GM19397 (cell line): ENCODE measurements around the gene HS6ST1.
"Not testable (repeated sequence)": the region's sequence is repeated elsewhere in the genome, so short reads cannot be mapped to it uniquely, and the experiment has no call there.

Source experiments
- ATAC-seq: cut with Tn5 transposase; IDR thresholded peaks from one replicate; pipeline ENCODE4 v1.9.1; 2021; ENCODE audit warnings: mild to moderate bottlenecking, moderate library complexity; ENCODE audit not compliant: unreplicated experiment

HS6ST1 gene

DNA sequence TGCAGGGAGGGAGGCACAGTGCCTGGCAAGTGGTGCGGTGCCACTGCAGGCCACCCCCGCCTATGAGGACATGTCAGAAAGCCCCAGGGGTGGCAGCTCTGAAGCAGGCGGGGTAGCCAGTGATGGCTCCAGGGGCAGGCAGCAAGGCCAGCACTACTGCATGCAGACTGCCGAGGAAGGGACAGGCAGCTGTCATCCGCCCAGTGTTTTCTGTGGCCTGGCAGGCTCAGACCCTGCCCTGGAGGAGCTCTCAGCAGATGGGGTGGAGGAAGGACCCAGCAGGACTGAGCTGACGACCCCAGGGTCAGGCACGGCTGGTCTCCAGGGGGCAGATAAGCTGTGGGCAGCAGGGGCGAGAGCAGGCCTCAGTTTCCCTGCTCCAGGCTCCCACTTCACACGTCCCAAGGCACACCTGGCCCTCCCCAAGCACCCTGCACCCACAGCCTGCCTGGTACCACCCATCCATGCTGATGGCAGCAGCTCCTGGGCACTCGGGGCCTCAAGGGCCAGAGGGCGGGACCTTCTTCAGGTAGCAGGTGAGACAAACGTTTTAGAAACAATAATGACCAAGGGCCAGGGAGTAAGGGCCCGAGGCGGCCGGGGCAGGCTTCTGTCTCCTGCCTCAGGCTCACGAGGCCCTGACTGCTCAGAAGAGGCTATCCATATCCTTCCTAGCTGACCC, 48.5 kb downstream of the HS6ST1 start:
- no peak for ATAC-seq

DNA sequence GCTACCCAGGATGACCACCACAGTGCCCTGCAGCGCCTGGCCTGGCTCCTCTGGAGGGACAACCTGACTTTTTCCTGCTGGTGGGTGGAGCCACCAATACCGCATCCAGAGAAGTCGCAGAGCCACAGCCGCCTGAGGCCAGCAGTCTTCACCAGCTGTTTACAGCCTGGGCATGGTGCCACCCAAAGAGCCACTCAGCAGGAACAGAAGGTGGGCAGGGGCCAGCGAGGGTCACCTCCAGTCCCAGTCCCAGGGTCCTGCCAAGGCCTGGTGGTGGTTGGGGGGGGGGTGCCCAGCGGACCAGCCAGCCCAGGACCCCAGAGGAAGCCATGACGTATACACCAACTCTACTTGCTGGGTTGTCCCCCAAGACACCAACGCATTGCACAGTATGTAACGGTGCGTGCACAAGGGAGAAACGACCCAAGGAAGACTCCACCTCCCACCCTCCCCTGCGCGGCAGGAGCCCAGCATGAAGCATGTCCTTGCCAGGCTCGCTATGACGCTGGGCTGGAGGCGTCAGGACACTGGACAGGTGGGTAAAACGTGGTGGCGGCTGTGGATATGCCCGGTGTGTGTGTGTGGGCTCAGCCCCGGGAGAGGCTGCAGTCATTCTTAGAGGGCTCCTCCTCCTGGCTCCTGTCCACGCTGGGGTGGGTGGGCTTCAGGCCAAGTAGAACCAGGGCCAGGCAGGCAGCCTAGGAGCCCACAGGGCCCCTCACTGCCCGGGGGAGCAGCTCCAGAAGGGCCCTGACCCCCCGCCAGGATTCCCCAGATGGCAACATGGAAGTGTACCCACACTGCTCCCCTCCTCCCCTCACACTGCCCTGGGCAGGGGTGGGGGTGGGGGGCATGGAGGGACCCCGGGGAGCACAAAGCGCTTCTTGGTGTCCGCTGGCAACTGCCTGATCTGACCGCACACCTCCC, 49.3 kb downstream of the HS6ST1 start:
- no peak for ATAC-seq

DNA sequence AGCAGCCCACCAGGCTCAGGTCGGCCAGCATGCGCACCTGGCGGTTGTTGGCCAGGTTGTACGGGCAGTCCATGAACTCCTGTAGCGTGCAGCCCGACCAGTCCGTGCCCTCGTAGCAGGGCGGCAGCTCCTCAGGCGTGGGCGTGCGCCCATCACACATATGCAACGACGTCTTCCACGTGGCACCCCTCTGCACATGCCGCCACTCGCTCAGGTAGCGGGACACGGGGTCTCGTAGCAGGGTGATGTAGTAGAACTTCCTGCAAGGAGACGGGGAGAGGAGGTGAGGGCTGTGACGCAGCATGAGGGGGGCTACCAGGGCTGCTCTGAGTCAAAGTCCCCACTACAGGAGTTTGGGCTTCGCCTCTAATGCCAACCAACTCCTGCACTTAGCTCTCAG, 50.1 kb downstream of the HS6ST1 start:
- not testable (repeated sequence) for ATAC-seq

DNA sequence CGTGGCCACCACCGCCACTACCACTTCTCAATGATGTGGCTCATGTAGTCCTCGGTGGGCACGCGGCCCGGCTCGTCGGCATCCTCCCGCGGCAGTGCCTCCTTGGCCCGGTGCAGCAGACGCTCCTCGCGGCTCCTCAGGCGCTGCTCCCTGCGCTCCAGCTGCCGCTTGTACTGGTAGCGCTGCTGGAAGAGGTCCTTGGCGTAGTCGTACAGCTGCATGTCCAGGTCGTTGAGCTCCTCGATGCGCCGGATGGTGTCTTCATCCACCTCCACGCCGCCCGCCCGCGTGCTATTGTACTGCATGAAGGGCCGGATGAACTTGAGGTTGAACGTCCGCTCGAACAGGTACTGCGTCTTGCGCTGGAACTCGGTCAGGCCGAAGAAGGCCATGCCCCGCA, 50.5 kb downstream of the HS6ST1 start:
- ATAC-seq: not testable (repeated sequence)

DNA sequence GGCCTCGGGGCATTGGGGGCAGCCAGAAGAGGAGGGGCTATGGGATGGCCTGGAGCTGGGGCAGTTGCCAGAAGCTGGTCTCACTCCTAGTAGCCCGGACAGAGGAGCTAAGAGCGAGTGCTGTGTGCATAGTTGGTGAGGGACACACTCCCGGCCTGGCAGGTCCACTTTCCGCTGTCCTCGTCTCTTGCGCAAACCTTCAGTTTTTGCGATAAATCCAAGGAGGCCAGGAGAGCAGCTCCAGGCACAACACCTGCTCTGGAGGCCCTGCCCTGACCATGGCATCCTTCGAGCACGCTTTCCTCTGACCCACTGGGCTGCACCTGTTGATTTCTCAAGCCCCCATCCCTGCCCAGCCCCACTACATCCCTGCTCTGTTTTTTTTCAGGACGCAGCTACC, 51.0 kb downstream of the HS6ST1 start:
- ATAC-seq: not testable (repeated sequence)

DNA sequence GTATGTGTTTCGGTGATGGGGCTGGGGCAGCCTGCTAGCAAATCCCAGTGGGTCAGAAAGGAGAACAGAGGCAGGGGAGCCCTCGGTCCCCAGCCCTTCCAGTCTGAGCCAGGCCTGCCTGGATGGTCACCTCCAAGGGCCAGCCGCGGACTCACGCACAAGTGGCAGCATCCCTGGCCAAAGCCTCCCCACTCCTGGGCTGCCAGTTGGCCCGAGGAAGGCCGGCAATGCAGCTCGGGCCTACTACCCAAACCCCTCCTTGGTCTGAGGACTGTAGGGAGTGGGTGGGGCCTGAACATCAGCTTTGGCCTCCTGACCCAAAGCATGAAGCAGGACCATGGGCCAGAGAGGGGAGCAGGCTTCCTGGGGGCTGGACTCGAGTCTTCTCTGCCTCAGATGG, 51.5 kb downstream of the HS6ST1 start:
- ATAC-seq: not testable (repeated sequence)

DNA sequence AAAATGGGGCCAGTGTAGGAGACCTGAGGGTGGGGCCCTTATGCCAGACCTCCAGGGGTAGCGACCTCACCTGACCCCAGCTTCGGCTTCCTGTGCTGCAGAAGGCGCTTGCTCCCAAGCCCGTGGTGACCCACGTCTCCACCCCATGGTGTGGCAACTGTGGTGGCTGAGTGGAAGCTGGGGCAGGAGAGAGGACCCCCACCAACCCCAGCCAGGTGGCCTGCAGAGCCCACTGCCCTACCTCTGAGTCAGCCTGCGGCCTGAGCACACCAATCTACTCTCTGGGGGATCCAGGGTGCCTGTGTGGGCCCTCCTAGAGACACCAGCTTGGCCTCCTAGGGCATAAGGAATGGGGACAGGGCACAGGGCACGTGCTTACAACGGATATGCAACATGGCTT, 52.2 kb downstream of the HS6ST1 start:
- ATAC-seq: not testable (repeated sequence)

DNA sequence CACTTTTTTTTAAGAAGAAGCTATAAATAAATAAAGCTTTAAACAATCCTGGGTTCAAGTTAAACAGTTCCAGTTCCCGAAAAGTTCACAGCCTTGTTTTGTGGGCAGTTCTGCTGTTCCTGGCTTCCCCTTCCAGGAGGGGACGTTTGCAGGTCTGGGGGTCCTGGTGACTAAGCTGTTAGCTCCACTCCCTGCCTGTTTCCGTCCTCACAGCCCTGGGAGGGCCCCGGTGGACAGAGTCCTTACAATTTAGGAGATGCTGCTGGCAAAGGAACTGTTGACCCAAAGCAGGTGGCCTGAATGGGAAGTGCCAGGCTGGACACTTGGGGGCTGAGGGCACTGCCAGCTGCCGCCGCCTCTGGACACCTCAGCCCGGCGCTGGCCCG, 53.1 kb downstream of the HS6ST1 start:
- ATAC-seq: not testable (repeated sequence)

DNA sequence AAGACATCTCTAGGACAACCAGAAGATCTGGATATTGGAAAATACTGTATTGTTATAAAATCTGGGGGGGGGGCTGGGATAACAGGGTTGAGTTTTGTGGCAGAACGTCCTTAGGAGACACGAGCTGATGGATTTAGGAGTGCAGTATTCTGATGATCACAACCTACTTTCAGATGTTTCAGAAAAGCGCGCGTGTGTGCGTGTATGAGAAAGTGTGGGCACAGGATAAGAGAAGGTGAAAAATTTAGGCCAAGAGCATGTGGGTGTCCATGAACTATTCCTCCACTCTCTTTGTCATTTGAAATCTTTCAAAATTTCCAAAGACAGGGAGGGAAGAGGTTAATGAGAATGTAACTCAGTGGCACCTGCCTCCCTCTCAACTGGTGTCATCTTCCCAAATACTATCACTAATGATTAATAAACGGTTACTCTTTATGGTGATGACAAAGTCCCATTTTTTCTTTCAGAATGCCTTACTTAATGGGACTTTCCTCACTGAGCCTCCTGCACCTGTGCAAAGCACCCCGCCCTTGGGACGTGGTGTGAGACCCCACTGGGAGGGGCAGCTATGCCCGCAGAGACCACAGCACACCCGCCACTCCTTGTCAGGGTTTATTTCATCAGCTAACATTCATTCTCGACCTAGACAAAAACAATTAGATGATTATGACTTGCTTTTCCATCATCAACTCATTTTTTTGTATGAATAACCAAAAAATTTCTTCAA, 53.6 kb downstream of the HS6ST1 start:
- no peak for ATAC-seq

DNA sequence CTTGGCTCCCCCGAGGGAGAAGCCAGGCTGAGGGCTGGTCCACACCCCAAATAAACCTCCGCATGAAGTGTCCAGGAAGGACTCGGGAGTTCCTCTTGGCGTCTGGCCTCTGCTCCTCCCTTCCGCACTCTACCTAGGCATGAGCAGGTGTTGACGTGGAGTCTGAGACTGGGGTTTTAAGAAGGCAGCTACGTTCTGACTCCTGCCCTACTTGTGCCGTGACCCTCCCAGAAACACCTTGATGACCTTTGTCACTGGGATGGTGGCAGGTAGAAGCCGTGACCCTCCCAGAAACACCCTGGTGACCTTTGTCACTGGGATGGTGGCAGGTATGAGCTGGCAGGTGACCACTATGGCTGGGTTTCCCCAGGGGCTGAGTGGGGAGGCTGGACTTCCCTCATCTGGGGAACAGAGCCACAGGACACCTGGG, 54.8 kb downstream of the HS6ST1 start:
- ATAC-seq: no peak

DNA sequence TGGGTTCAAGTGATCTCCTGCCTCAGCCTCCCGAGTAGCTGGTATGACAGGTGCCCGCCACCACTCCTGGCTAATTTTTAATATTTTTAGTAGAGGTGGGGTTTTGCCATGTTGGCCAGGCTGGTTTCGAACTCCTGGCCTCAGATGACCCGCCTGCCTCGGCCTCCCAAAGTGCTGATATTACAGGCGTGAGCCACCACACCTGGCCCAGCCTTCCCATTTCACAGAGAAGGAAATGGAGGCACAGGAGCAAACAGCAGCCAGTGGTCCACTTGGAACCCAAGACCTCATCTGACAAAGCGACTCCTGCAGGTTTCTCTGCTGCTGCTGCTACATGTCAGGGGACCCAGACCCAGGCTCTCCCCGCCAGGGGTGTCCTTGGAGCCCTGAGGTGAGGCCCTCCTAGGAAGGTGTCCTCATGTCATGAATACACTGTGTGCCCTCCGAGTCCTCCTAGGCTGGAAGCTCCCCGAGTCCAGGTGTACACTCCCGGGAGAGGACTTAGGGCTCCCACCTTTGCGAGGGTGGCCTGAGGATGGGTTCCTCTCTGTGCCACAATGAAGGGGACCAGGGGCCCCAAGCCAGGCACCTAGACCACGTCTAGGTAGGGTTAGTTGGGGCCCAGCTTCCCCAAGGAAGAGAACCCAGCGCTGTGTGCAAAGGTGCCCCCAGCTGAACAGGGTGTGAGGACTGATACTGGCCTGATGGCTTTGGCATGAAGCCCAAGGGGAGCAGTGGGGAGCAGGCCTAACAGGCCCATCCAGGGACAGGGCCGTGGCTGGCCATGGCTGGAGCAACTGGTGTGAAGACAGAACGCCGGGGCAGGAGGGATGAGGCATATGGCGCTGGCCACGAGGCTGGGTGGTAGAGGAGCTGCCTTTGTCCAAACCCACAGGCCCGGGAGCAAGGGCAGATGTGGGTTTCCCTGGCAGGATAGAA, 56.1 kb downstream of the HS6ST1 start:
- no peak for ATAC-seq

DNA sequence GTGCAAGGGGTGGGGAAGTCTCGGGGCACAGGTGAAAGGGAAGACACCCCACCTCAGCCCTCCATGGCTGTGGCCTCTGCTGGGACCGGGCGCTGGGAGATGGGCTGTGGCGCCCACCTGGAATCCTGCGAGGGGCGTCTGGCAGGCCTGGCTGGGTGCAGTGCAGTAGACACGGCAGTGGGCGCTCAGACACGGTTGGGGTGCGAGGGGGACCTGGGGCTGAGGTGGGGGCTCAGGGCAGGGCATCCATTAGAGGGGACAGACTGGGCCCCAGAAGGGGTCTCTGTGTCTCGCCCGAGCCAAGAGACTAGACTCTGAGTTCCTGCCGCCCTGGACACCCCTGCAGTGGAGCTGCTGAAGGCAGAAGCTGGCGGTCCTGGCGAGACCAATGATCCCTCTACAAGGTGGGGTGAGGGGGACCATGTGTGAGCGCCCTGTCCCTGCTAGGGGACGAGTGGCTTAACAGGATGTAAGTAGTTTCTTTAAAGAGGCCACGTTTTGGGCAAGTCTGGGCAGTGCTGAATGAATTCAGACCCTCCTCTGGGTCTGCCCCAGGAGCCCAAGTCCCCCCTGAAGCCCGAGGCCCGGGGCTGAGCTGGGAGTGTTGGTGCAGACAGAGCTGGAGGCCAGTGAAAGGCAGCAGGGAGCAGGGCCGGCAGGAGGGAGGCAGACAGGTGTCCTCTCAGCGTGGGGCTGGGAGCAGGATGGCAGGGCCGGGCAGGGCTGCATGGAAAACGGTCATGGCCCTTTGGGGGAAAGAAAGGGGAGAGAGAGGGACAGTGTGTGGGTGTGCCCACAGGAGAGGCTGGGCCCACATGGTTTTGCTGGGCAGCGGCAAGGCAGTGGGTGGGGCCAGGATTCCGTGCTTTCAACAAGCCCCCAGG, 57.2 kb downstream of the HS6ST1 start:
- ATAC-seq: no peak

DNA sequence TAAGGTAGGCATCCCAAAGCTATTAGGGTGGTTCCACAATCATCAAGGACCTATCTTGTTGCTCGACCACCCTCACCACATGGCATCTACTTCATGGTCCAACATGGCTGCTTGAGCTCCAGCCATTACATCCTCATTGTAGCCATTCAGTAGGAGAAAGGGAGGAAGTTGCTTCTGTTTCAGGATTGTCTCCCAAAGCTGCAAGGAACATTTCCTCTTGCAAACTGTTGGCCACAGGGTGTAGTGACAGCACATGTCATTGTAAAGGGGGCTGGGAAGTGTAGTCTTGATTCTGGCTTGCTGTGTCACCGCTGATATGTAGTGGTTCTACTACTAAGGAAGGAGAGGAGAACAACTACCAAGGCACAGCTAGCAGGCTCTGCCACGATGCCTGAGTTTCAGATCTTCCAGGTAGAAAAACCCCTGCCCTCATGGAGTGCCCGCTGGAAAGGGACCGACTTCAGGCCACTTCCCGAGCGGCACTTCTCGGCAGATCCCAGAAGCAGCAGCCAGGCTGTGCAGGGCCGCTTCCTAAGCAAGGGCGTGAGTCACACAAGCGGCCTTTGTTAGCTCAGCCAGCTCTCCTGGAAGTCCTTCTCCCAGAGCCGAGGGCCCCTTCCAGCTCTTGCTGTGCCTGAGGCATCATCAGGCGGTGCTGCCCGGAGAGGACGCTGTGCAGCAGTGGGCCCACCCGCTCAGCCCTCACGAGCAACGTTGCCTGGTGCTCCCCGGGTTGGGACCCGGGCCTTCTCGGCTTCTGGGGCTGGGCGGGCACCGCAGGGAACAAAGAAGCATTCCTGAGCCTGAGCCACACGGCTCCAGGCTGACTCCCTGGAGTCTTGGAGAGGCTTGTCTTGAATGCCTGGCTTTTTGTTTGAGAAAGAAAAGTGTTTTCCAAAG, 58.2 kb downstream of the HS6ST1 start:
- ATAC-seq: no peak

DNA sequence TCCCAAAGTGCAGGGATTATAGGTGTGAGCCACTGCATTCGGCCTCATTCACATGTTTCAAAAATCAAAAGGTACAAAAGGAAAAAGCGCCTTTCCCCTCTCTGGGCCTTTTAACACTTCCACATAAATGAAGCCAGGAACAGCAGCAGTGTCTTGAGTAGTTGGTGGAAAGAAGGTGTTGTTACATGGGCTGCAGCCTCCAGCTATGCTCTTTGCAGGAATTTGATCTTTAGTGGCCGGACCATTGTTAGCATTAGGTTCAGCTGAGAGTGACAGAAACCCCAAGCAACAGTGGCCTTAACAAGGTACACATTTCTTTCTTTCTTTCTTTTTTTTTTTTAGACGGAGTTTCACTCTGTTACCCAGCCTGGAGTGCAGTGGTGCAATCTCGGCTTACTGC, 59.1 kb downstream of the HS6ST1 start:
- no peak for ATAC-seq

DNA sequence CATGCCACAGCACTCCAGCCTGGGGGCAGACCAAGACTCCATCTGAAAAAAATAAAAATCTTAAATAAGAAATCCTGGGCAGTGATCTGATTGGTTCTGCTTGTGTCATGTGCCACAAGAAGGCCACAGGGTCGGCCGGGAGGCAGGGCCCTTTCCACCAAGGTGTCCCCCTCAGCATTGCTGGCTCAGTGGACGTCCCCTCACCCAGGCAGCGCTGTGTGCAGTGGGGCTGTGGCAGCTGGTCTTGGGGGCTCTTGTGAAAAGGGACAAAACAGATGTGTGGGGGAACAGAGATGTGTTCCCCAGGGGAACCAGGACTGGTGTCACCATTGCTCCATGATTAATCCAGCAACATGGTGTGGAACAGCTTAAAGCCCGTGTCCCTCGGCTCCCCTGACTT, 60.5 kb downstream of the HS6ST1 start:
- ATAC-seq: no peak

DNA sequence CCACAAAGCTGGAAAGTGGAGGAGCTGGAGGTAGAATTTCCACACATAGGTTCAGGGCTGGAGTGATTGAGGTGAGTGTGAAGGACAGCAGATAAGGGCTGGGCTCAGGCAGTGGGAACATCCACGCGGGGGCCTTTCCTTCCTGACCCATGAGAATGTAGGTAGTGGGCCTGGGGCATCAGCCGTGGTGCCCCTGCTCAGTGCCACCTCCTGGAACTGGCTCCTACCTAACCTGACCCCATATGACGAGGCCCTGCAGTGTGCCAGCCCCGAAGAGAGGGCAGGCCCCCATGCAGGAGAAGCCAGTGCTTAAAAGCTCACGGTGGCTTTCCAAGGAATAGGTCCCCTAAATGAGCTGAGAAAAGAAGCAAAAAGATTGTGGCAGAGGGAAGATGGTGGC, 66.2 kb downstream of the HS6ST1 start:
- no peak for ATAC-seq

DNA sequence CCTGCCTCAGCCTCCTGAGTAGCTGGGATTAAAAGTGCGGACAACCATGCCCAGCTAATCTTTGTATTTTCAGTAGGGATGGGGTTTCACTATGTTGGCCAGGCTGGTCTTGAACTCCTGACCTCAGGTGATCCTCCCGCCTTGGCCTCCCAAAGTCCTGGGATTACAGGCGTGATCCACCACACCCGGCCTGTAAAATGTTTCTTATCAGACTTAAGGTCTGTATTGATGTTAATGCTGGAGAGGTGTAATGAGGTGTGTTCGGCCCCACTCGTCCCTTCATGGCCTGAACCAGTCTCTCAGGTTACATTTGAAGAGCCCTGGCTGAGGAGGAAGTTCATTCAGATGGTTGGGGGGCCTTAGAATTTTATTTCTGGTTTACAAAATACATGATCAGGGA, 66.6 kb downstream of the HS6ST1 start:
- ATAC-seq: not testable (repeated sequence)

DNA sequence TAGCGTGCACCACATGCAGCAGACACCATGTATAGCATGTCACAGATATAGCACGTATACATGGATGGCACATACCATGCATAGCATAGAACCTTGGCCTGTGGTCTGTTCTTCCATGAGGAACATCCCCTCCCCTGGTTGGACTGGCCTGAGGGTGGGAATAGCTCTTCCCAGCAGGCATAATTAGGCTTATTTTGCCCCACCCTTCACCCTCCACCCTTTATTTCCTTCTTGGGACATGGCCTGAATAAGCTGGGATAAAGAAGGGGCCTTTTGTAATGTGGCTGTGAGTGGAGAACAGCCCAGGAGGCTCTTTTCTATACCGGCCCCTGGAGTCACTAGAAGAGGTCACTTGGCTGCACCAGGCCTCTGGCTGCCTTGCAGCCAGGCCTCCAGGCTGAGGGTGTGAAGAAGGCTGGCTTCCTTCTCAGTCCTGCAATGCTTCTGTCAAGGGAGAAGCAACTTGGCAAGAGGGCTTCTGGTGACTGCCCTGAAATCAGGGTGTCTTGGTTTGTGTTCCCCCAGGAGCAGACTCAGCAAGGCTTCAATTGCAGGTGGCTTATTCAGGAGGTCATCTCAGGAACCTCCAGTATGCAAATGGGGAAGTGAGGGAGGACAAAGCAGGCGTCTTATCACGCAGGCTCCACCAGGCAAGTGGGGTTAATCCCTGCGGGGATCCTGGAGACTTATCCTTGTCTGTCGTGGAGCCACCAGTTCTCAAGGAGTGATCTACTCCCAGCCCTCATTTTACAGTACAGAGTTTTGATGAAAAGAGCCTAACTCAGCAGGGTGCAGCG, 68.2 kb downstream of the HS6ST1 start:
- no peak for ATAC-seq
